Measurements from ENCODE around the gene ATP4A. TPM values are rescaled to one million over a fixed set of nuclear protein-coding genes. Genes with fewer than 3 reads are reported as not detected.

The ATP4A gene
- total RNA-seq, 1 experiment from 2014 or later, result not detected

GRCh38 chr19:35549174-35549788 is 14.2 kb downstream of the ATP4A start:
- peak; percentile 48 for DNase-seq (ENCODE audit: low read depth)

- no peak for DNase-seq (ENCODE audit: low read depth)
These were observed 16.9 kb downstream of the ATP4A start for GRCh38 chr19:35546532-35546931.

- DNase-seq (ENCODE audit: low read depth), result peak; percentile 16
These were observed 17.5 kb downstream of the ATP4A start for GRCh38 chr19:35545855-35546381.

- DNase-seq (ENCODE audit: low read depth), result peak; percentile 83
These were observed 18.2 kb downstream of the ATP4A start, which contains the start of gene TMEM147 for GRCh38 chr19:35545001-35545854. Gene TMEM147 (plus strand): TSS chr19:35545626. CDS start chr19:35545740, 114 bp downstream.

- DNase-seq (ENCODE audit: low read depth), result no peak
These were observed 19.2 kb downstream of the ATP4A start for GRCh38 chr19:35544110-35544802.

GRCh38 chr19:35543280-35544109 is 20.0 kb downstream of the ATP4A start:
- DNase-seq (ENCODE audit: low read depth), result no peak

- DNase-seq (ENCODE audit: low read depth), result no peak
These were observed 21.2 kb downstream of the ATP4A start for GRCh38 chr19:35542209-35542608.

- DNase-seq (ENCODE audit: low read depth), result no peak
These were observed 23.0 kb downstream of the ATP4A start for GRCh38 chr19:35540356-35540927.

- DNase-seq (ENCODE audit: low read depth), result no peak
These were observed 23.6 kb downstream of the ATP4A start for GRCh38 chr19:35539850-35540249.

- no peak for DNase-seq (ENCODE audit: low read depth)
These were observed 24.1 kb downstream of the ATP4A start for GRCh38 chr19:35539314-35539713.

GRCh38 chr19:35534803-35535480 is 28.5 kb downstream of the ATP4A start:
- DNase-seq (ENCODE audit: low read depth), result no peak

GRCh38 chr19:35533822-35534392 is 29.6 kb downstream of the ATP4A start:
- DNase-seq (ENCODE audit: low read depth), result no peak

GRCh38 chr19:35533201-35533821 is 30.1 kb downstream of the ATP4A start, which contains the start of gene GAPDHS:
Gene GAPDHS (plus strand): TSS chr19:35533456. CDS start chr19:35533528, 72 bp downstream.
- DNase-seq (ENCODE audit: low read depth), result no peak

GRCh38 chr19:35531291-35531690 is 32.2 kb downstream of the ATP4A start:
- DNase-seq (ENCODE audit: low read depth), result no peak

GRCh38 chr19:35529241-35530218 is 33.9 kb downstream of the ATP4A start:
- DNase-seq (ENCODE audit: low read depth), result no peak

- DNase-seq (ENCODE audit: low read depth), result peak; percentile 41
These were observed 35.0 kb downstream of the ATP4A start, which contains the start of gene SBSN for GRCh38 chr19:35528218-35529038. Gene SBSN (minus strand): TSS chr19:35528311. CDS start chr19:35528281, 30 bp downstream.

GRCh38 chr19:35525873-35526272 is 37.6 kb downstream of the ATP4A start:
- no peak for DNase-seq (ENCODE audit: low read depth)
